Stimulated activated CD4-positive, alpha-beta T cell treated with anti-CD3 and anti-CD28 coated beads, Interleukin-2, amount 100 ng/mL, for 48 hours (primary cell): ENCODE measurements around the gene ISOC2.
"Not testable (repeated sequence)": the region's sequence is repeated elsewhere in the genome, so short reads cannot be mapped to it uniquely, and the experiment has no call there.

Experiments used
- DNase-seq, 2 donors: peaks; one replicate each; pipeline ENCODE4 v3.0.0-alpha.2; 2020

Gene ISOC2

GRCh38 chr19:55437410-55437809 lies 24.0 kb downstream of the ISOC2 start:
- no peak for DNase-seq

DNA sequence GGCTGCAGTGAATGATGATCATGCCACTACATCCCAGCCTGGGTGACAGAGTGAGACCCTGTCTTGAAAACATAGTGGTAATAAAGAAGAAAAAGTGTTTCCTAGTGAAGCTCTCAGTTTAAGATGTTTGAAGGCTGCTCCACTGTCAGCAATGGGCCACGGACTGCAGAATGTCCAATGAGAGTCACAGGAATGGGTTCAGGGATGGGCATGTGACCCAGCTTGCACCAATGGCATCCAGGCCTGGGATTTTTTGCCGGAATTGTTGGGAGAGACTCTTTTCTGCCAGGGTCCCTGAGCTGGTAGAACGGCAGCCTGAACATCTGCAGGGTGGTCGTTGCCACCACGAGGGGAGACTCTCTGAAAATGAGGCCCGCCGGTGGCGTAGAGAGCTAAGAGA lies 24.6 kb downstream of the ISOC2 start:
- DNase-seq: no peak

GRCh38 chr19:55435020-55435419 lies 26.4 kb downstream of the ISOC2 start:
- DNase-seq: no peak

DNA sequence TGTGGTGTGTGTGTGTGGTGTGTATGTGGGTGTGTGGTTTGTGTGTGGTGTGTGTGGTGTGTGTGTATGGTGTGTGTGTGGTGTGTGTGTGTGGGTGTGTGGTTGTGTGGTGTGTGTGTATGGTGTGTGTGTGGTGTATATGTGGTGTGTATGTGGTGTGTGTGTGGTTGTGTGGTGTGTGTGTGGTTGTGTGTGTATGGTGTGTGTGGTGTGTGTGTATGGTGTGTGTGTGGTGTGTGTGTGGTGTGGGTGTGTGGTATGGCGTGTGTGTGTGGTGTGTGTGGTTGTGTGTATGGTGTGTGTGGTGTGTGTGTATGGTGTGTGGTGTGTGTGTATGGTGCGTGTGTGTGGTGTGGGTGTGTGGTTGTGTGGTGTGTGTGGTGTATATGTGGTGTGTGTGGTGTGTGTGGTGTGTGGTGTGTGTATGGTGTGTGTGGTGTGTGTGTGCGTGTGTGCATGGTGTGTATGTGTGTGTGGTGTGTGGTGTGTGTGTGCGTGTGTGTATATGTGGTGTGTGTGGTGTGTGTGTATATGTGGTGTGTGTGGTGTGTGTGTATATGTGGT lies 27.0 kb downstream of the ISOC2 start:
- DNase-seq: no peak

DNA sequence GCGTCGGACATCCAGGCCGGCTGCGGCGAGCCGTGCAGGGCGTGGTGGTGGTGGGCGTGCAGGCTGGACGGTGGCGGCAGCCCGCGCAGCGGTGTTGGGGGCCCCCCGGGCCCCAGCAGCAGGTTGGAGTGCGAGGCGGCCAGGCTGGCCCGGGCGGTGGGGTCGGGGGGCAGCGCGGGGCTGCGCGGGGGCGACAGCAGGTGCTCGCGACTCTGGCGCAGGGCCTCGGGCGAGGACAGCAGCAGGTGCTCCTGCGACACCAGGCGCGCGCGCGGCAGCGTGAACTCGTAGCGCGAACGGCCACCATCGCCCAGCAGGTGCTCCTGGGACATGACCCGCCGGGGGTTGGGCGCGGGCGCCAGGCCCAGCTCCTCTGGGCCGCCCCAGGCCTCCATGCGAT lies 28.1 kb downstream of the ISOC2 start:
- DNase-seq: no peak

DNA sequence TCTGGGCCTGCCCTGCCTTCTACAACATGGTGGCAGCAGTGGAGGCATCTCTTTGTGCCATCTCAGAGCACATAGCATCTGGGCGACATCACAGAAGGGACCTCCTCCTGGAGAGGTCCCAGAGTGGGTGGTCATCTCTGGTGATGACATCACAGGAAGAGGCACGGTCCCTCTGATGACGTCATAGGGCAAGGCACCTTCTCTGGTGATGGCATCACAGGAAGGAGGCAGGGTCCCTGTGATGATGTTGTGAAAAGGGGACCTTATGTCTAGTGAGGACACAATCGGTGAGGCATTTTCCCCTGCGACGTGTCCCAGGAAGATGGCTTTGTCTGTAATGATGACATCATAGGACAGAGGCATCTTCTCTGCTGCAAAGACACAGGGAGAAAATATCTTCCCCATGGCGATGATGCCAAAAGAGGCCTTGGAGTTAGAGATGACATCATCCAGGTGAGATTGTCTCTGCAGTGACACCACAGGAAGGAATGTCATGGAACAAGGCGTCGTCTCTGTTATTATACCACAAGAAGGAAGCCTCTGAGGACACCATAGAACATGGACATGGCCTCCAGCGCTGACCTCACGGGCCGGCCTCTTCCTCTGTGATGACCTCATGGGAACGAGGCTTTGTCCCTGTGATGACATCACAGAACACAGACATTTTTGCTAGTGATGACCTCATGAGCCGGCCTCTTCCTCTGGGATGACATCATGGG lies 29.0 kb downstream of the ISOC2 start:
- no peak for DNase-seq

DNA sequence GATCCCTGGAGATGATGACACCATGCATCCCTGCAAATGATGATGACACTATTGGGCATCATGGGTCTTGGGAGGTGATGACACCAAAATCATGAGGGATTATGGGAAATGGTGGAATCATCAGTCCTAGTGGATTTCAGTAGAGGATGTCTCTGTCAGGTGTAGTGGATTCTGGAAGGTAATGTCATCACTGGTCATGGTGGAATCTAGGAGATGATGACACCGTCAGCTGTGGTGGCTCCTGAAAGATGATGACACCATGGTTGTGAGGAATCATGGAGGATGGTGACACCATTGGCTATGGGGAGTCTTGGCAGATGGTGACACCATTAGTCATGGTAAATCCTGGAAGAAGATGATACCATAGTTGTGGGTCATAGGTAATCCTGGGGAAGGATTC lies 30.3 kb downstream of the ISOC2 start:
- DNase-seq: no peak

- no peak for DNase-seq
These were observed 35.4 kb downstream of the ISOC2 start for GRCh38 chr19:55426042-55426441.

GRCh38 chr19:55424518-55424917 lies 36.9 kb downstream of the ISOC2 start:
- DNase-seq: no peak

- DNase-seq: no peak
These were observed 38.0 kb downstream of the ISOC2 start for GRCh38 chr19:55423225-55424005.

- not testable (repeated sequence) for DNase-seq
These were observed 40.2 kb downstream of the ISOC2 start for GRCh38 chr19:55421281-55421680.

DNA sequence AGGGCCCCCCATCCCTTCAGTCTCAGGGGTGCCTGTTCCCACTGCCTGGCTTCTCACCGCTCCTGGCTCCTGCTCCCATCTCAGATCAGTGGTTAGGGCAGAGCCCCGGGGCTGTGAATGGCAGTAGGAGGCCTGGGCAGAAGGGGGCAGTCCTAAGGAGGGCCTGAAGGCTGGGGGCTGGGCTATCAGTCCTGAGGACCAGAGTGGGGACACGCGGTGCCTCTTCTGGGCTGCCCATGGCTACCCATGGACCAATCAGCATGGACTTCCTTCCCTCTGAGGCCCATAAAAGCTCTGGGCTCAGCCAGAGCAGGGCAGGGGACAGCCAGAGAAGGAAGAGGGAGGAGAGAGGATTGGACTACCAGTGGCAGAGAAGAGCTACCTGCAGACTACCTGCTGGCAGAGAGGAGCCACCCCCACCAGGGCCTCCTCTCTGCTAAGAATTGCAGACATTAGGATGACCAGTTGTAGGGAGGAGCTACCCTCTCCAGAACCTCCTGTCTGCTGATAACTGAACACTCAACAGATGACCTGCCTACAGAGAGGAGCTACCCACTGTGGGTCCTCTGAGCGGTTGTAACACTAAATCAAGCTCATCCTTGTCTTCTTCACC lies 41.7 kb downstream of the ISOC2 start:
- no peak for DNase-seq

- no peak for DNase-seq
These were observed 42.3 kb downstream of the ISOC2 start for GRCh38 chr19:55419103-55419502.

DNA sequence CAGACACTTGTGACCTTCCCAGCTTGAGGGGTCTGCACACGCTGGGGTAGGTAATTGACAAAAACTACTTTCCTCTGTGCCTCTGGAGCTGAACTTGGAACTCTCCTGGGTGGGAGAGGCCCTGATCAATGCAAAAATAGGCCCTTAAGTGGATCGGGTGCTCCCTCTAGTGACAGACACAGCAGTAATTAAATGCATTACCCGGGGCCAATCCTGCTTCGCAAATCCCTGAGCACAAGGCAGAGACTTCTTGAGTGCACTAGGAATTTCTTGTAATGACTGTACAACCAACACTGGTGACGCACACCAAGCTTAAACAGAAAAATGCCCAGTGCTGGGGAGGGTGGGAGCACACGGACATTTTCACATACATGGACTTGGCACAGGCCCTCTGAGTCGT lies 43.3 kb downstream of the ISOC2 start:
- peak; percentile 47 to 49 for DNase-seq

DNA sequence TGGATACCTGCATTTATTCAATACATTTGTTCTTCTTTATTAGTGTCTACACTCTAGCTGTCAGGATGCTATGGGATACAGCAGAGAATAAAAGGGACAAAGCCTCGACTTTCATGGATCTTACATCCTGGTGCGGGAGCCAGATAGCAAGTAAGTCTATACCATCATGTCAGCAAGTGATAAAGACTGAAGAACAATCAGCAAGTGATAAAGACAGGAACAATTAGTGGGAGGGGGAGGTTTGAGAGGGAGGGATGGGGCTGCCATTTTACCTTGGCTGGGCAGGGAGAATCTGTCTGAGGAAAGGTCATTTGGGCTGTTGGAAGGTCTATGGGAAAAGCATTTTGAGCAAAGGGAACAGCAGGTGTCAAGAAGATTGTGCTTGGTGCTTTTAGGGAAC lies 51.3 kb downstream of the ISOC2 start:
- no peak for DNase-seq

GRCh38 chr19:55409179-55409578 lies 52.3 kb downstream of the ISOC2 start:
- not testable (repeated sequence) for DNase-seq

DNA sequence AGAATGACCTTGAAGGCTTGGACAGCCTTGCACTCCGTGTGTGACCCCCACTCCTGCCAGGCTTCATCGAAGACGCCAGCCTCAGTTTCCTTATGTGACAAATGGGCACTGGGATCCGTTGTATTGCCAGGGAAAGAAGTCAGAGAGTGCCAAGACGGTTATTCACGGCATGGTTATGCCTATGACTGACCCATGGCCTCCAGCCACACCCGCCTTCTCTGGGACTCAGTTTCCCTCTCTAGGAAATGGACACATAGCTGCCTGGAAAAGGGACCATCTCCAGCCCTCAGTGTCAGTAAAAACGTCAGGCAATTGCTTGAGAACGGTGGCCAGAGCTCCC lies 52.9 kb downstream of the ISOC2 start:
- no peak for DNase-seq

DNA sequence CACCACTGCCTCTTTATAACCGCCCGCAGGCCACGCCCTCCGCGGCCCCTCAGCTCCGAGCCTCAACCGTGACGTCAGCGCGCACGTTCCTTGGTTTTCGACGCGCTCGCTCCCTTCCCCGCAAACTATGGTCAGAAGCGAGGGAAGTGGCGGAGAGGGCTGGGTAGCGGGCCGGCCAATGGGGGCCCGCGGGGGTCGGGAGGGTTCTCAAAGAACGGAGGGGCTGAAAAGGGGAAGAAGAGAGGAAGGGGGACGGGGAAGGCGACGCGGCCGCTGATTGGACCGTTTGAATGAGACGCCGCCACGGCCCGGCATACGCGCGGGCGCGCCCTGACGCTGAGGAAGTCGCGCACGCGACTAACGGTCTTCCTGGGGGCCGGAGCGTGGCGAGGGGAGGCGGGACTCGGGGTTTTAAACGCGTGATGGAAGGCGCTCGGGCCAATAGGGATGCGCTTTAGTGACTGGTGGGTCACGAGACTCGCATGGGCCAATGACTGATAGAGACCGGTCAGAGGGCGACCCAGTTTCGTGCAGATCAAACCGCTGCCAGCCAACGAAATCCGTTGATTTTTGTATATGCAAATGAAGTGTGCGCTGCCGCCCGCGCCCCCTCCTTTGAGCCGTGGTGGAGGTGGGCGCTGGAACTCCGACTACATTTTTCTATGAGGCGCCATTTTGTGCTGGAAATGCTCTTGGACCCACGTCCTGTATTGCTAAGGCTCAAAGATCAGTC lies 53.5 kb downstream of the ISOC2 start:
- DNase-seq: peak; percentile 93 to 95

DNA sequence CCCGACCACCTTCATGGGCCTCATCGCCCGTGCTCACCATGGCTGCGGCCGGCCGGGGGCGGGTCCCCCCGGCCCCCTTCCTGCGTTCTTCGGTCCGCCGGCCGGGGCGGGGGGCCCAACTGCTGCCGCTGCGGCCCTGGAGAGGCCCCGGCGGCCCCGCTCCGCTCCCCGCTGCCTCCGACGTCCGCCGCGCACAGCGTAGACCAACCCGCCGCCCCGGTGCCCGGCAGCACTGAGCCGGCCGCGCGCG lies 54.0 kb downstream of the ISOC2 start, which contains the start of gene UBE2S:
UBE2S (minus strand) TSS at position 239 of the 250 bp plus-strand sequence; CDS start at position 40, 199 bp downstream.
- not testable (repeated sequence) for DNase-seq

- DNase-seq: no peak
These were observed 54.5 kb downstream of the ISOC2 start for GRCh38 chr19:55406826-55407549.

- no peak for DNase-seq
These were observed 55.2 kb downstream of the ISOC2 start for GRCh38 chr19:55406091-55406825.

GRCh38 chr19:55405638-55406037 lies 55.8 kb downstream of the ISOC2 start:
- no peak for DNase-seq
